Measurements from ENCODE around the gene CAPZB. TPM values are rescaled to one million over a fixed set of nuclear protein-coding genes. Genes with fewer than 3 reads are reported as not detected.

The CAPZB gene
- total and polyA plus RNA-seq, 2 donors (not counting 3 experiments of a cell fraction or from before 2014, with no cell fraction given), result 196 to 347 TPM

DNA sequence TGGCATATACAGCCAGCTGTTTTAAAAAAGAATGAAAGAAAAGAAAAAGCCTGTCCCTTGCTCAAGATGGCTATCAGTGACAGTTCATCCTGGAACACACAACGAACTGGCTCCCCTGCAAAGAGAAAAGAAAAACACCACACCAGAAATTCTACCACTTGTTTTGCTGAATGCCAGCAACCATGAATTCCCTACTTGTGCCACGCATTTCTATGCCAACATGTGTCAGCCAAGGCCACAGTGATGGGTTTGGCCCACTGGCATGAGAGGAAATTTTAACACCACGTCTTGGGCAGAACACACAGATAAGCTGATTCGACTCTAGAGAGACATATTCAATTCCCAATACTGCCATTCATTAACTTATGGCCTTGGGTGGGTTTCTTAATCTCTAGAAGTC is 64.0 kb downstream of the CAPZB start:
- Histone ChIP-seq H3K79me2 (ENCODE audit: control insufficient read depth, insufficient read depth, low read length) (peaks cover 85% of the 10 kb centered on the region), H3K4me1 (ENCODE audit: control insufficient read depth, extremely low read depth, insufficient read depth, low read length) (peaks cover 7% of the 10 kb centered on the region), H3K27me3 (ENCODE audit: control insufficient read depth in 2 of 2, insufficient read depth in 2 of 2, low read length in 2 of 2) (no peaks in the 10 kb centered on the region), H4K20me1 (replicated peaks; ENCODE audit: control insufficient read depth, extremely low read depth, insufficient read depth, low read length) (peaks cover 13% of the 10 kb centered on the region), H3K27ac (ENCODE audit: insufficient read depth, low read depth, low read length) (no peak overlapping the region), H3K9me3 (replicated peaks; ENCODE audit: control insufficient read depth, insufficient read depth, low read length) (no peaks in the 10 kb centered on the region), H3K9me1 (replicated peaks; ENCODE audit: control insufficient read depth, extremely low read depth, insufficient read depth, low read length) (no peaks in the 10 kb centered on the region), H3K9ac (replicated peaks; ENCODE audit: extremely low read depth, insufficient read depth, low read length) (no peak overlapping the region), H3K36me3 (ENCODE audit: control insufficient read depth in 2 of 2, extremely low read depth in 1 of 2, insufficient read depth in 2 of 2, low read length in 2 of 2) (peaks cover 0 to 9% of the 10 kb centered on the region in 2 experiments), H3K4me3 (replicated peaks in 1 of 3; ENCODE audit: insufficient read depth in 1 of 3, low read depth in 1 of 3, low read length in 3 of 3) (no peak overlapping the region), H3K4me2 (ENCODE audit: insufficient read depth, low read length) (no peak overlapping the region), H2AFZ (ENCODE audit: low read depth, low read length) (no peak overlapping the region)
- FAIRE-seq, result no peak
- BruUV-seq (replicated peaks), result no TSS peak
- no peak for DNase-seq (ENCODE audit: low read depth, low spot score)
- POLR2A ChIA-PET, result no interaction called here
- dilution Hi-C loops (cut with MboI; ENCODE audit: extremely low pct_ligation_motif_present, low sequenced_read_pairs) (loop anchor here (25.0 kb wide), 1 partner anchor 216 kb away; the partner anchor contains the start of gene NBL1), intact Hi-C loops (cut with micrococcal nuclease) (no loop called here)
- TF ChIP-seq GATA2 (IDR thresholded peaks at IDR 0.05; ENCODE audit: insufficient read depth, insufficient read length, low read depth, low read length), result no peak
- TF ChIP-seq CTCF (IDR thresholded peaks at IDR 0.05; ENCODE audit: extremely low read depth in 1 of 2, insufficient read depth in 1 of 2, low read depth in 1 of 2, low read length in 2 of 2), result no peak
- no peak for TF ChIP-seq EZH2 (IDR thresholded peaks at IDR 0.05; ENCODE audit: borderline replicate concordance, low read depth, low read length, severe bottlenecking)
- TF ChIP-seq FOS (IDR thresholded peaks at IDR 0.05; ENCODE audit: borderline replicate concordance, insufficient read depth, low read length), result no peak
- no peak for TF ChIP-seq MYC (IDR thresholded peaks at IDR 0.05; ENCODE audit: low read depth, low read length)
- no peak for TF ChIP-seq JUN (IDR thresholded peaks at IDR 0.05; ENCODE audit: borderline replicate concordance, insufficient read depth, insufficient read length, low read depth)
- TF ChIP-seq POLR2A (IDR thresholded peaks at IDR 0.05; ENCODE audit: low read depth, low read length), result no peak
- TF ChIP-seq, protein P1, sequence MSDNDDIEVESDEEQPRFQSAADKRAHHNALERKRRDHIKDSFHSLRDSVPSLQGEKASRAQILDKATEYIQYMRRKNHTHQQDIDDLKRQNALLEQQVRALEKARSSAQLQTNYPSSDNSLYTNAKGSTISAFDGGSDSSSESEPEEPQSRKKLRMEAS (IDR thresholded peaks at IDR 0.05; ENCODE audit: insufficient read depth, insufficient read length), result no peak
- TF ChIP-seq POLR2AphosphoS5 (IDR thresholded peaks at IDR 0.05; ENCODE audit: insufficient read depth, low read depth, low read length), result no peak
- CTCF ChIA-PET, result interaction anchor here (0.8 to 1.9 kb wide), 3 partner anchors 9 to 66 kb away, joined by 3 to 7 read pairs (median 3); no protein-coding TSS in a partner anchor
